HEK293 (cell line): ENCODE data around the gene SH3D19.

ENCODE experiments used
- CTCF ChIA-PET: fragments of 350-600 bp; formaldehyde crosslinking; extraction: SDS; loops from one replicate; lab custom pipeline; 2021; ENCODE audit warnings: antibody characterized with exemption; lab: Yijun Ruan, JAX
- POLR2A ChIA-PET: fragments of 300-600 bp; formaldehyde crosslinking; extraction: SDS; loops from one replicate; lab custom pipeline; 2020; ENCODE audit warnings: antibody characterized with exemption, inconsistent platforms; lab: Yijun Ruan, JAX
- H3K27ac ChIP-seq: fragments of 200-500 bp; sonication (Bioruptor generic); 2 replicates; pipeline ENCODE4 v1.5.1; 2014; ENCODE audit warnings: low read depth, low read length, control low read depth, inconsistent platforms; ENCODE audit errors: extremely low read depth
- H3K36me3 ChIP-seq, 2 experiments: fragments of 200-500 bp in 1 of 2; sonication (Bioruptor generic) in 1 of 2; 1 replicate in 1 of 2; 2 replicates in 1 of 2; pipeline ENCODE4 v1.5.1; 2014 to 2017; ENCODE audit warnings: inconsistent platforms in 2 of 2, low read length in 2 of 2; ENCODE audit not compliant: control insufficient read depth in 2 of 2, insufficient read depth in 1 of 2
- H3K4me1 ChIP-seq: fragments of 200-500 bp; sonication (Bioruptor generic); 2 replicates; pipeline ENCODE4 v1.5.1; 2014; ENCODE audit warnings: mild to moderate bottlenecking, low read length, inconsistent platforms; ENCODE audit not compliant: control insufficient read depth, insufficient read depth
- H3K4me3 ChIP-seq: 2 replicates; pipeline ENCODE4 v1.5.1; 2011; ENCODE audit warnings: low read depth, mild to moderate bottlenecking, control low read depth, low read length, moderate library complexity
- H3K9me3 ChIP-seq: fragments of 200-500 bp; sonication (Bioruptor generic); 2 replicates; pipeline ENCODE4 v1.5.1; 2014; ENCODE audit warnings: low read depth, low read length, inconsistent platforms; ENCODE audit not compliant: control insufficient read depth, insufficient read depth
- MYNN ChIP-seq: fragments of 450-650 bp; formaldehyde crosslinking; IDR thresholded peaks from 2 replicates; pipeline ENCODE4 v1.5.1; 2016; ENCODE audit warnings: missing biosample characterization, missing genetic modification characterization, borderline replicate concordance
- PATZ1 ChIP-seq: fragments of 450-650 bp; formaldehyde crosslinking; IDR thresholded peaks from 2 replicates; pipeline ENCODE4 v1.5.1; 2016; ENCODE audit warnings: missing biosample characterization, missing genetic modification characterization
- PRDM10 ChIP-seq: fragments of 450-650 bp; formaldehyde crosslinking; IDR thresholded peaks from 2 replicates; pipeline ENCODE4 v1.5.1; 2016; ENCODE audit warnings: missing biosample characterization, missing genetic modification characterization
- ZIC2 ChIP-seq: fragments of 450-650 bp; formaldehyde crosslinking; IDR thresholded peaks from 2 replicates; pipeline ENCODE4 v1.5.1; 2016; ENCODE audit warnings: missing biosample characterization, missing genetic modification characterization
- ZNF121 ChIP-seq: fragments of 450-650 bp; formaldehyde crosslinking; IDR thresholded peaks from 2 replicates; pipeline ENCODE4 v1.5.1; 2016; ENCODE audit warnings: missing biosample characterization, missing genetic modification characterization
- ZNF169 ChIP-seq: fragments of 450-650 bp; formaldehyde crosslinking; IDR thresholded peaks from 2 replicates; pipeline ENCODE4 v1.5.1; 2016; ENCODE audit warnings: missing biosample characterization, missing genetic modification characterization
- ZNF391 ChIP-seq: fragments of 450-650 bp; formaldehyde crosslinking; IDR thresholded peaks from 2 replicates; pipeline ENCODE4 v1.5.1; 2016; ENCODE audit warnings: low read depth, missing biosample characterization, missing genetic modification characterization, borderline replicate concordance
- ZNF488 ChIP-seq: fragments of 450-650 bp; formaldehyde crosslinking; IDR thresholded peaks from 2 replicates; pipeline ENCODE4 v1.5.1; 2016; ENCODE audit warnings: missing biosample characterization, missing genetic modification characterization
- ZNF501 ChIP-seq: fragments of 450-650 bp; formaldehyde crosslinking; IDR thresholded peaks from 2 replicates; pipeline ENCODE4 v1.5.1; 2016; ENCODE audit warnings: missing biosample characterization, missing genetic modification characterization
- ZNF621 ChIP-seq: fragments of 450-650 bp; formaldehyde crosslinking; IDR thresholded peaks from 2 replicates; pipeline ENCODE4 v1.5.1; 2017; ENCODE audit warnings: missing biosample characterization, missing genetic modification characterization
- ZNF776 ChIP-seq: fragments of 450-650 bp; formaldehyde crosslinking; IDR thresholded peaks from 2 replicates; pipeline ENCODE4 v1.5.0; 2017; ENCODE audit warnings: missing biosample characterization, missing genetic modification characterization, borderline replicate concordance
- ZNF830 ChIP-seq: fragments of 450-650 bp; IDR thresholded peaks from 2 replicates; pipeline ENCODE4 v1.5.0; 2018; ENCODE audit warnings: missing biosample characterization, missing genetic modification characterization, low read depth, mild to moderate bottlenecking, moderate library complexity
- ZSCAN23 ChIP-seq: fragments of 450-650 bp; formaldehyde crosslinking; IDR thresholded peaks from 2 replicates; pipeline ENCODE4 v1.5.1; 2016; ENCODE audit warnings: missing biosample characterization, missing genetic modification characterization
- ZXDB ChIP-seq: fragments of 450-650 bp; formaldehyde crosslinking; IDR thresholded peaks from 2 replicates; pipeline ENCODE4 v1.5.1; 2016; ENCODE audit warnings: missing biosample characterization, missing genetic modification characterization

Gene SH3D19

GRCh38 chr4:151153585-151153984, 171.8 kb downstream of the SH3D19 start (continued):
- TF ChIP-seq PATZ1 (tag by site-specific recombination) (no peak), ZNF830 (tag by site-specific recombination) (no peak), ZNF391 (no peak), PRDM10 (tag by site-specific recombination) (no peak), ZIC2 (tag by site-specific recombination) (no peak), ZNF776 (tag by site-specific recombination) (no peak)

- POLR2A ChIA-PET = no interaction called here
- Histone ChIP-seq H3K27ac (no peak overlapping the region), H3K4me3 (no peak overlapping the region)
- CTCF ChIA-PET = no interaction called here
- TF ChIP-seq ZXDB (tag by site-specific recombination) (no peak), ZNF488 (tag by site-specific recombination) (no peak), ZNF121 (tag by site-specific recombination) (no peak), ZNF621 (tag by site-specific recombination) (no peak), ZNF501 (tag by site-specific recombination) (no peak), ZNF169 (tag by site-specific recombination) (no peak), ZSCAN23 (tag by site-specific recombination) (no peak), MYNN (tag by site-specific recombination) (no peak), PATZ1 (tag by site-specific recombination) (no peak)
- TF ChIP-seq, all 188 proteins: peak for 0
- Histone ChIP-seq H3K4me1 (no peaks in the 10 kb centered on the region), H3K36me3 (peaks cover 0 to 3% of the 10 kb centered on the region in 2 experiments; a peak in 1 of 3 replicates), H3K9me3 (no peaks in the 10 kb centered on the region)
These were observed 173.4 kb downstream of the SH3D19 start for GRCh38 chr4:151152028-151152427.
